A673 (cell line): ENCODE measurements around the gene SFXN5.

Experiments
- EZH2 ChIP-seq: fragments of 200-600 bp; sonication (generic); IDR thresholded peaks from 2 replicates; pipeline ENCODE4 v1.6.1; 2017; ENCODE audit warnings: borderline replicate concordance, low read depth, mild to moderate bottlenecking, mixed read lengths, antibody characterized with exemption, low read length; ENCODE audit not compliant: poor library complexity, severe bottlenecking
- TF ChIP-seq, protein P1 (sequence below): fragments of 300-800, 200-600 bp; sonication (generic); conservative IDR thresholded peaks from 2 replicates; pipeline ENCODE4 v1.5.1; 2017; ENCODE audit warnings: low read depth, mild to moderate bottlenecking, antibody characterized with exemption, low read length, moderate library complexity, mixed read lengths

- TF ChIP-seq, protein P1, sequence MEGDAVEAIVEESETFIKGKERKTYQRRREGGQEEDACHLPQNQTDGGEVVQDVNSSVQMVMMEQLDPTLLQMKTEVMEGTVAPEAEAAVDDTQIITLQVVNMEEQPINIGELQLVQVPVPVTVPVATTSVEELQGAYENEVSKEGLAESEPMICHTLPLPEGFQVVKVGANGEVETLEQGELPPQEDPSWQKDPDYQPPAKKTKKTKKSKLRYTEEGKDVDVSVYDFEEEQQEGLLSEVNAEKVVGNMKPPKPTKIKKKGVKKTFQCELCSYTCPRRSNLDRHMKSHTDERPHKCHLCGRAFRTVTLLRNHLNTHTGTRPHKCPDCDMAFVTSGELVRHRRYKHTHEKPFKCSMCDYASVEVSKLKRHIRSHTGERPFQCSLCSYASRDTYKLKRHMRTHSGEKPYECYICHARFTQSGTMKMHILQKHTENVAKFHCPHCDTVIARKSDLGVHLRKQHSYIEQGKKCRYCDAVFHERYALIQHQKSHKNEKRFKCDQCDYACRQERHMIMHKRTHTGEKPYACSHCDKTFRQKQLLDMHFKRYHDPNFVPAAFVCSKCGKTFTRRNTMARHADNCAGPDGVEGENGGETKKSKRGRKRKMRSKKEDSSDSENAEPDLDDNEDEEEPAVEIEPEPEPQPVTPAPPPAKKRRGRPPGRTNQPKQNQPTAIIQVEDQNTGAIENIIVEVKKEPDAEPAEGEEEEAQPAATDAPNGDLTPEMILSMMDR = no peak
- TF ChIP-seq EZH2 = no peak
These were observed 9.0 kb upstream of the SFXN5 start for GRCh38 chr2:73080321-73081131.
